HEK293T (cell line): Measurements from ENCODE around the gene SMTNL2.

Source experiments
- CTCF ChIA-PET: fragments of 350-600 bp; formaldehyde crosslinking; extraction: SDS; loops from one replicate; lab custom pipeline; 2021; ENCODE audit warnings: antibody characterized with exemption, inconsistent platforms; lab: Yijun Ruan, JAX
- POLR2A ChIA-PET: fragments of 350-600 bp; formaldehyde crosslinking; extraction: SDS; loops from one replicate; lab custom pipeline; 2020; ENCODE audit warnings: antibody characterized with exemption, inconsistent platforms; lab: Yijun Ruan, JAX
- DNase-seq: peaks from one replicate; pipeline ENCODE4 v3.0.0; 2012; ENCODE audit warnings: mixed read lengths; ENCODE audit errors: extremely low spot score
- ARNT ChIP-seq: fragments of 450-650 bp; IDR thresholded peaks from 2 replicates; pipeline ENCODE4 v1.6.1; 2017; ENCODE audit warnings: mild to moderate bottlenecking
- BHLHE40 ChIP-seq: fragments of 450-650 bp; IDR thresholded peaks from 2 replicates; pipeline ENCODE4 v1.6.1; 2016; ENCODE audit warnings: mild to moderate bottlenecking, moderate library complexity, borderline replicate concordance
- CTBP1 ChIP-seq: fragments of 450-650 bp; IDR thresholded peaks from 2 replicates; pipeline ENCODE4 v1.6.1; 2016; ENCODE audit warnings: borderline replicate concordance
- ELF4 ChIP-seq: fragments of 450-650 bp; IDR thresholded peaks from 2 replicates; pipeline ENCODE4 v1.6.1; 2017; ENCODE audit warnings: antibody characterized with exemption
- FOXA1 ChIP-seq: fragments of 450-650 bp; IDR thresholded peaks from 2 replicates; pipeline ENCODE4 v1.6.1; 2016; ENCODE audit warnings: mild to moderate bottlenecking
- FOXK2 ChIP-seq: fragments of 450-650 bp; IDR thresholded peaks from 2 replicates; pipeline ENCODE4 v1.6.1; 2016; ENCODE audit warnings: mild to moderate bottlenecking
- FOXM1 ChIP-seq: fragments of 450-650 bp; IDR thresholded peaks from 2 replicates; pipeline ENCODE4 v1.6.1; 2017; ENCODE audit warnings: mild to moderate bottlenecking, borderline replicate concordance
- HDGF ChIP-seq: fragments of 450-650 bp; IDR thresholded peaks from 2 replicates; pipeline ENCODE4 v1.6.1; 2017; ENCODE audit warnings: antibody characterized with exemption, borderline replicate concordance
- L3MBTL2 ChIP-seq: fragments of 450-650 bp; conservative IDR thresholded peaks from 2 replicates; pipeline ENCODE4 v1.6.1; 2016; ENCODE audit warnings: mild to moderate bottlenecking
- LEF1 ChIP-seq: fragments of 450-650 bp; IDR thresholded peaks from 2 replicates; pipeline ENCODE4 v1.6.1; 2017; ENCODE audit warnings: mild to moderate bottlenecking, borderline replicate concordance
- NFRKB ChIP-seq: fragments of 450-650 bp; IDR thresholded peaks from 2 replicates; pipeline ENCODE4 v1.6.1; 2016; ENCODE audit warnings: mild to moderate bottlenecking, moderate library complexity
- SP1 ChIP-seq: fragments of 450-650 bp; IDR thresholded peaks from 2 replicates; pipeline ENCODE4 v1.6.1; 2017
- SUZ12 ChIP-seq: fragments of 450-650 bp; IDR thresholded peaks from 2 replicates; pipeline ENCODE4 v1.6.1; 2016; ENCODE audit warnings: mild to moderate bottlenecking
- TARDBP ChIP-seq: fragments of 450-650 bp; IDR thresholded peaks from 2 replicates; pipeline ENCODE4 v1.6.1; 2016
- ZNF384 ChIP-seq: fragments of 450-650 bp; IDR thresholded peaks from 2 replicates; pipeline ENCODE4 v1.6.1; 2016
- TF ChIP-seq, protein P1 (sequence below): fragments of 450-650 bp; IDR thresholded peaks from 2 replicates; pipeline ENCODE4 v1.6.1; 2016

SMTNL2 gene

DNA sequence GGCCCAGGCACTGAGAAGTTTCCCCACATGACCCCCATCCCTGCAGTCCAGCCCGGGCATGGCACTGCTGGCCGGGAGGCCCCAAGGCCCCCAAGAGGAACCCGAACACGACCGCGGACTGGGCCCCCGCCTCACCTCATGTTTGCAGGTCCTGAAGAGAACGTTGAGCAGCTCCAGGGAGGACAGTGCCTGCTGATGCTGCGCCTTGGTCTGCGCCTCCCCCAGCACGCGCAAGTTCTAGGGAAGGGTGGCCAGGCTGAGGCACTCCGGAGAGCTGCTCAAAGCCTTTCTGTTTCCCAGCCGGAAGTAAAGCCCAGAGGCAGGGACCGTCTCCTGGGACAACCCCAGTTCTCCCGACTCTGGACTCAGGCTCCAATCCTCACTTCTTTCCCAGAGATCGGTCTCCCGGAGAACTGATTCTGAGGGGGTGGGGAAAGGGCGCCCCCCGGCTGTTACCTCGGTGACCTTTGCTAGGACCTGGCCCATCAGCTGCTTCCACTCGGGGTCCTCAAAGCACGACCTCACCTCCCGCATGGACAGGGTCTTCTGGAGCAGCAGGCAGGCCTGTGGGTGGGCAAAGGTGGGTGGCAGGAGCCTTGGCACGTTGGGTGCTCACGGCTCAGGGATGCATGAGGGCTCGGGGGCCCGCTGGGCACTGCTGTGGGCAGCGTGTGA lies 42.9 kb upstream of the SMTNL2 start:
- POLR2A ChIA-PET = interaction anchor here (1.8 kb wide), 1 partner anchor 12 kb away, joined by 5 read pairs; no protein-coding TSS in a partner anchor
- CTCF ChIA-PET = interaction anchor here (1.5 kb wide), 1 partner anchor 121 kb away, joined by 5 read pairs; no protein-coding TSS in a partner anchor
- DNase-seq = no peak
- no peak for TF ChIP-seq L3MBTL2
- TF ChIP-seq BHLHE40 = no peak
- TF ChIP-seq LEF1 = no peak
- TF ChIP-seq, protein P1, sequence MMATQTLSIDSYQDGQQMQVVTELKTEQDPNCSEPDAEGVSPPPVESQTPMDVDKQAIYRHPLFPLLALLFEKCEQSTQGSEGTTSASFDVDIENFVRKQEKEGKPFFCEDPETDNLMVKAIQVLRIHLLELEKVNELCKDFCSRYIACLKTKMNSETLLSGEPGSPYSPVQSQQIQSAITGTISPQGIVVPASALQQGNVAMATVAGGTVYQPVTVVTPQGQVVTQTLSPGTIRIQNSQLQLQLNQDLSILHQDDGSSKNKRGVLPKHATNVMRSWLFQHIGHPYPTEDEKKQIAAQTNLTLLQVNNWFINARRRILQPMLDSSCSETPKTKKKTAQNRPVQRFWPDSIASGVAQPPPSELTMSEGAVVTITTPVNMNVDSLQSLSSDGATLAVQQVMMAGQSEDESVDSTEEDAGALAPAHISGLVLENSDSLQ = no peak

DNA sequence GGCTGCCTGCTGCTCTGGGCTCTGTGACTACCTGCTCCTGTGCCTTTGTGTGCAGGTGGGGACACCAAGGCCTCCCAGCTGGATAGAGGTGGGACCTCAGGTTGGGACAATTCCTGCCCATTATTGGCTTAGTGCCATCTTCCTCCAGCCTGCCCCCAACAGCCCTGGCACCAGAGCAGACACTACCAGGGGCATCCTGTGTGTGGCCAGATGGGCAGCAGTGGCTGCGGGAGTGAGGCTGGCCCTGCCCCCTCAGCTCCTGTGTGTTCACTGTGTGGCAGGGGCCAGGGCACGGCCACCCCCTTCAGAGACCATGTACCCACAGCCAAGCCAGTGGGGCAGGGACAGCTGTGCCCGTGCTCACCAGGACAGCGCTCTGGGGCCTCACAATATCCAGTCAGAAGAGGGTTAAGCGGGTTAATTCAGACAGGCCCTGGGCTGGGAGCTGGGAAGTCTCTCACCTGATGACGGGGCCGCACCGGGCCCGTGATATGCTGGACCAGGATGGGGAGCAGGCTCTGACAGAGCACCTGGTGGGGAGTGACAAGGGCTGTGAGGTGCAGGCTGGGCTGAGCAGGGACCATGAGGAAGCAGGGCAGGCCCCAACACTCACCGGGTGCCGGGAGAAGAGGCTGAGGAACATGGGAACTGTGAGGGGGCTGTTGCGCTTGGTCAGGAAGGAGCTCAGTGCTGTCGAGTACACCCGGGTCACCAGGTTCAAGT lies 42.2 kb upstream of the SMTNL2 start:
- POLR2A ChIA-PET = interaction anchor here (1.8 kb wide), 1 partner anchor 12 kb away, joined by 5 read pairs; no protein-coding TSS in a partner anchor
- CTCF ChIA-PET = no interaction called here
- no peak for DNase-seq
- TF ChIP-seq BHLHE40 (no peak), CTBP1 (no peak), FOXK2 (no peak), FOXM1 (no peak), ZNF384 (no peak), SUZ12 (no peak), HDGF (no peak), ELF4 (no peak), SP1 (no peak), TARDBP (no peak), ARNT (no peak), LEF1 (no peak), NFRKB (no peak), FOXA1 (no peak), L3MBTL2 (no peak)
- TF ChIP-seq, protein P1 = no peak

DNA sequence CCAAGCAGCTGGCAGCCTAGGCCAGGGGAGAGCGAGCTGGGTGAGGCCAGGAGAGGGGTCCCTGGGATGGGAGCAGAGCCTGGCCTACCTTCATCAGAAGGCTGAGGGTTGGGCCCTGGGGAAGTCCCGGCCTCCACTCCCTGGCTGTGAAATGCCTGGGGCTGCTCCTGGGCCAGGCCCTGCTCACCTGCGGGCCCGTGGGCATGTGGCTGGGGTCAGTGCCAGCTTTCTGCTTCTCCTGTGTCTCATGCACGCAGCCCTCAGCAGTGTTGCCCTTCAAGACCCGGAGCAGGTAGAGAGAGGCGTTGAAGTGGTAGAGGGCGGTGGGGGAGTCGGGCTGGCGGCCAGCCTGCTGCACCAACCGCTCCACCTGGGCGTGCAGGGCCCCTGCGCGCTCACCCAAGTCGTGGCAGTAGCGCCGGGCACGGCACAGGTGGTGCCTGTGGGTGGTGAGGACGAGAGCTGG lies 41.6 kb upstream of the SMTNL2 start:
- TF ChIP-seq FOXM1 = no peak
- TF ChIP-seq CTBP1 = no peak
- no peak for TF ChIP-seq SP1
- TF ChIP-seq ELF4 = no peak
- TF ChIP-seq HDGF = no peak
- TF ChIP-seq, protein P1 = no peak
- TF ChIP-seq SUZ12 = no peak
- no peak for TF ChIP-seq ZNF384
- no peak for TF ChIP-seq TARDBP
- no peak for TF ChIP-seq BHLHE40
- no peak for TF ChIP-seq LEF1
- TF ChIP-seq FOXA1 = no peak
- no peak for TF ChIP-seq L3MBTL2
- no peak for TF ChIP-seq FOXK2
- TF ChIP-seq ARNT = no peak
- TF ChIP-seq NFRKB = no peak
- ChIA-PET CTCF (no interaction called here), POLR2A (interaction anchor here (1.8 kb wide), 1 partner anchor 11 kb away, joined by 5 read pairs; no protein-coding TSS in a partner anchor)
- no peak for DNase-seq

DNA sequence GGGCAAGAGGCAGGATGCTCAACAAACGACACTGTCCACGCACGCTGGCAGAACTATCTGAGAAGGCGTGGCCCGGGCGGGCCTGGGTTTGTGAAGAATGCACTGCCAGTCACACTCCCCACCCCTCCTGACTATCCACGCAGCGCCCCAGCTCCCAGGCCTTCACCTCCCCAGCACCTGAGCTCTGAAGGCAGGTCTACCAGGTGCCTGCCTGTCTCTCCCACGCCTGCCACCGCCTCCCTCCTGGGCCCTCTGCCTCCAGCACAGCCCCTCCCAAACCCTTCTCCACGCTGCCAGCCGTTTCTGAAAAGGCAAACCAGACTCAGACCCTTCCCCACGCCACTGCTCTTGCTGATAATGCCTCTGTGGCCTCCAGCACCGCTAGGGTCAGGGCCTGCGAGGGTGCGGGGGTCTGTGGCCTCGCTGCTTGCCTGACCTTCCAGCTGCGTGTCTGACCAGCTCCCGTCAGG lies 40.7 kb upstream of the SMTNL2 start:
- no peak for TF ChIP-seq ARNT
- no peak for TF ChIP-seq FOXK2
- TF ChIP-seq TARDBP = no peak
- DNase-seq = no peak
- CTCF ChIA-PET = interaction anchor here (1.0 kb wide), 1 partner anchor 123 kb away, joined by 4 read pairs; no protein-coding TSS in a partner anchor
- POLR2A ChIA-PET = interaction anchor here (1.9 kb wide), 1 partner anchor 11 kb away, joined by 12 read pairs; the partner anchor contains the start of gene MYBBP1A

DNA sequence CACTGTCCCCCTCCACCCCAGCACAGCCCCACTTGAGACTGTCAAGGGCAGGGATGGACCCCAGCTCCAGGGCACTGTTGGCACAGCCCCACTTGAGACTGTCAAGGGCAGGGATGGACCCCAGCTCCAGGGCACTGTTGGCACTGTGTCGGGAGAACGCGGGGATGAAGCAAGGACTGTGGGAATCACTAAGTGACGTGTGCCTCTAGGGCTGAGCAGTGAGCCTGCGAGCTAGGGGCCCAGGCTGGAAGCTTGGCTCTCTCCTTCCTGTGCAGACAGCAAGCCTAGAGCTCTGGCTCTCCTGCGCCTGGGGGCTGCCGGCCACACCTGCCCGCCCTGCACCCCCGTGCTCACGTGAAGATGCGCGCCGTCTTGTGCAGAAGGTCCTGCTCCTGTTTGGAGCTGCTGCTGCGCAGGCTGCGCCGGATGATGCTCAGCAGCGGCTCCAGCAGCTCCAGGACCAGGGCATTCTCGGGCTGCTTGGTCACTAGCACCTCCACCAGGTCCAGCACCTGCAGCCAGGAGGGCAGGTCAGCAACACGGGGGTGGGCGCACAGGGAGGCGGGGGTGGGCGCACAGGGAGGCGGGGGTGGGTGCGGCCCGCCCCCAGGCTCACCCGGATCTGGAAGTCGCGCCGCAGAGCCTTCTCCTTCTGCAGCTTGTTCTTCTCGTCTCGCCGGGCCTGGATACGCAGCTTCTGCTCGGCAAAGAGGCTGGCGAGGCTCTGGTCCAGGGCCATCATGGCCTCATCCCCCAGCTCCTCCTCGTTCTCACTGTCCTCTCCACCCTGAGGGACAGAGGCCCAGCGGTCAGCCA lies 40.0 kb upstream of the SMTNL2 start:
- TF ChIP-seq FOXA1 = no peak
- TF ChIP-seq CTBP1 = no peak
- TF ChIP-seq LEF1 = no peak
- no peak for TF ChIP-seq FOXM1
- TF ChIP-seq NFRKB = no peak
- TF ChIP-seq ARNT = no peak
- no peak for TF ChIP-seq FOXK2
- no peak for TF ChIP-seq ELF4
- TF ChIP-seq, protein P1 = no peak
- no peak for TF ChIP-seq L3MBTL2
- no peak for TF ChIP-seq SUZ12
- TF ChIP-seq TARDBP = no peak
- TF ChIP-seq BHLHE40 = no peak
- no peak for TF ChIP-seq HDGF
- TF ChIP-seq ZNF384 = no peak
- no peak for TF ChIP-seq SP1
- DNase-seq = no peak
- POLR2A ChIA-PET = interaction anchor here (1.9 kb wide), 1 partner anchor 10 kb away, joined by 12 read pairs; the partner anchor contains the start of gene MYBBP1A
- CTCF ChIA-PET = interaction anchor here (1.0 kb wide), 1 partner anchor 124 kb away, joined by 4 read pairs; no protein-coding TSS in a partner anchor
